ENCODE data around the gene KCNIP4.

DNA sequence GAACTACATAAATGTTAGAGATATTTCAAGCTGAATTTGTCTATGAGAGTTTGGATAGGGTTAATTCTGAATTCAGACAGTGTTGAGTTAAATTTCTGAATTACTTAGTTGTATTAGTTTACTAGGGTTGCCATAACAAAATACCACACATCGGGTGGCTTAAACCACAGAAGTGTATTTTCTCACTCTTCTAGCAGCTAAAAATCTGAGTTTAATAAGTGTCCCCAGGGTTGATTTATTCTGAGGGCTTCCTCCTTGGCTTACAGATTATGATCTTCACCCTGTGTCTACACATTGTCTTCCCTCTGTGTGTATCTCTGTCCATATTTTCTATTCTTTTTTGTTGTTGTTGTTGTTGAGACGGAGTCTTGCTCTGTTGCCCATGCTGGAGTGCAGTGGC is 929.8 kb downstream of the KCNIP4 start:
- no peak for TF ChIP-seq POLR2A (IDR thresholded peaks at IDR 0.05)
- TF ChIP-seq, protein P1, sequence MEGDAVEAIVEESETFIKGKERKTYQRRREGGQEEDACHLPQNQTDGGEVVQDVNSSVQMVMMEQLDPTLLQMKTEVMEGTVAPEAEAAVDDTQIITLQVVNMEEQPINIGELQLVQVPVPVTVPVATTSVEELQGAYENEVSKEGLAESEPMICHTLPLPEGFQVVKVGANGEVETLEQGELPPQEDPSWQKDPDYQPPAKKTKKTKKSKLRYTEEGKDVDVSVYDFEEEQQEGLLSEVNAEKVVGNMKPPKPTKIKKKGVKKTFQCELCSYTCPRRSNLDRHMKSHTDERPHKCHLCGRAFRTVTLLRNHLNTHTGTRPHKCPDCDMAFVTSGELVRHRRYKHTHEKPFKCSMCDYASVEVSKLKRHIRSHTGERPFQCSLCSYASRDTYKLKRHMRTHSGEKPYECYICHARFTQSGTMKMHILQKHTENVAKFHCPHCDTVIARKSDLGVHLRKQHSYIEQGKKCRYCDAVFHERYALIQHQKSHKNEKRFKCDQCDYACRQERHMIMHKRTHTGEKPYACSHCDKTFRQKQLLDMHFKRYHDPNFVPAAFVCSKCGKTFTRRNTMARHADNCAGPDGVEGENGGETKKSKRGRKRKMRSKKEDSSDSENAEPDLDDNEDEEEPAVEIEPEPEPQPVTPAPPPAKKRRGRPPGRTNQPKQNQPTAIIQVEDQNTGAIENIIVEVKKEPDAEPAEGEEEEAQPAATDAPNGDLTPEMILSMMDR (IDR thresholded peaks at IDR 0.05), result no peak
